HG03378 (cell line): ENCODE measurements around the gene KLF8.

ENCODE experiments used
- ATAC-seq: cut with Tn5 transposase; IDR thresholded peaks from one replicate; pipeline ENCODE4 v1.9.1; 2021; ENCODE audit warnings: mild to moderate bottlenecking, moderate library complexity; ENCODE audit not compliant: unreplicated experiment

KLF8 gene

GRCh38 chrX:56308726-56309125 is 76.6 kb downstream of the KLF8 start:
- ATAC-seq: no peak

- no peak for ATAC-seq
These were observed 77.7 kb downstream of the KLF8 start for GRCh38 chrX:56309881-56310280.

- ATAC-seq: no peak
These were observed 78.4 kb downstream of the KLF8 start for GRCh38 chrX:56310581-56310980.

GRCh38 chrX:56313308-56313707 is 81.2 kb downstream of the KLF8 start:
- ATAC-seq: no peak

- no peak for ATAC-seq
These were observed 82.2 kb downstream of the KLF8 start for GRCh38 chrX:56314334-56314733.

GRCh38 chrX:56318076-56318475 is 85.9 kb downstream of the KLF8 start:
- no peak for ATAC-seq

- no peak for ATAC-seq
These were observed 87.0 kb downstream of the KLF8 start for GRCh38 chrX:56319165-56319564.
